HepG2 (cell line): ENCODE measurements around the gene COQ8B. TPM values are rescaled to one million over a fixed set of nuclear protein-coding genes. Genes with fewer than 3 reads are reported as not detected.

Experiments
- ATF1 ChIP-seq: IDR thresholded peaks from 2 replicates; pipeline ENCODE4 v1.6.1; 2016; ENCODE audit warnings: mild to moderate bottlenecking, control low read depth
- CAMTA2 ChIP-seq: sonication (generic); formaldehyde crosslinking; IDR thresholded peaks from 2 replicates; pipeline ENCODE4 v1.4.0; 2020; ENCODE audit warnings: mild to moderate bottlenecking, missing genetic modification reagents, borderline replicate concordance
- CERS6 ChIP-seq: sonication (generic); formaldehyde crosslinking; IDR thresholded peaks from 2 replicates; pipeline ENCODE4 v1.5.0; 2020; ENCODE audit warnings: missing genetic modification reagents
- GRHL1 ChIP-seq: sonication (generic); formaldehyde crosslinking; conservative IDR thresholded peaks from 2 replicates; pipeline ENCODE4 v1.8.0; 2022; ENCODE audit warnings: missing genetic modification reagents
- HNRNPL ChIP-seq: fragments of 200-400 bp; formaldehyde crosslinking; IDR thresholded peaks from 2 replicates; pipeline ENCODE4 v1.6.1; 2017; ENCODE audit warnings: mild to moderate bottlenecking, low read depth, low read length
- ISL2 ChIP-seq: sonication (generic); formaldehyde crosslinking; IDR thresholded peaks from 2 replicates; pipeline ENCODE4 v1.5.0; 2020; ENCODE audit warnings: missing genetic modification reagents
- MEF2D ChIP-seq: sonication (generic); formaldehyde crosslinking; IDR thresholded peaks from 2 replicates; pipeline ENCODE4 v1.5.1; 2020; ENCODE audit warnings: mild to moderate bottlenecking, missing genetic modification reagents
- MIER2 ChIP-seq: IDR thresholded peaks from 2 replicates; pipeline ENCODE4 v1.6.1; 2016; ENCODE audit warnings: missing biosample characterization, missing genetic modification reagents
- MXD4 ChIP-seq: IDR thresholded peaks from 2 replicates; pipeline ENCODE4 v1.6.1; 2016; ENCODE audit warnings: mild to moderate bottlenecking, missing biosample characterization, missing genetic modification reagents
- NR3C1 ChIP-seq: sonication (generic); formaldehyde crosslinking; IDR thresholded peaks from 2 replicates; pipeline ENCODE4 v1.4.0; 2020; ENCODE audit warnings: missing genetic modification reagents
- TARDBP ChIP-seq: sonication (generic); formaldehyde crosslinking; IDR thresholded peaks from 2 replicates; pipeline ENCODE4 v1.8.0; 2022; ENCODE audit warnings: mild to moderate bottlenecking, missing genetic modification reagents
- TEF ChIP-seq: sonication (generic); formaldehyde crosslinking; IDR thresholded peaks from 2 replicates; pipeline ENCODE4 v1.5.0; 2020; ENCODE audit warnings: missing genetic modification reagents
- THYN1 ChIP-seq: sonication (generic); formaldehyde crosslinking; IDR thresholded peaks from 2 replicates; pipeline ENCODE4 v1.8.1; 2023; ENCODE audit warnings: low read depth, mild to moderate bottlenecking, moderate library complexity, missing genetic modification reagents, borderline replicate concordance
- ZBTB44 ChIP-seq: sonication (generic); formaldehyde crosslinking; IDR thresholded peaks from 2 replicates; pipeline ENCODE4 v1.4.0; 2020; ENCODE audit warnings: missing genetic modification reagents
- ZC3H13 ChIP-seq: sonication (generic); formaldehyde crosslinking; IDR thresholded peaks from 2 replicates; pipeline ENCODE4 v1.8.1; 2023; ENCODE audit warnings: mild to moderate bottlenecking, missing genetic modification reagents, moderate library complexity
- ZNF281 ChIP-seq: sonication (generic); formaldehyde crosslinking; IDR thresholded peaks from 2 replicates; pipeline ENCODE4 v1.4.0; 2020; ENCODE audit warnings: missing genetic modification reagents, borderline replicate concordance
- ZNF317 ChIP-seq: sonication (generic); formaldehyde crosslinking; IDR thresholded peaks from 2 replicates; pipeline ENCODE4 v1.5.0; 2020; ENCODE audit warnings: mild to moderate bottlenecking, missing genetic modification reagents
- ZNF704 ChIP-seq: sonication (generic); formaldehyde crosslinking; IDR thresholded peaks from 2 replicates; pipeline ENCODE4 v1.8.1; 2023; ENCODE audit warnings: mild to moderate bottlenecking, inconsistent platforms, moderate library complexity, missing genetic modification reagents, borderline replicate concordance
- polyA plus RNA-seq, 8 experiments: library from polyadenylated mRNA; depleted of rRNA in 3 of 8; stranded (reverse) in 7 of 8; unstranded in 1 of 8; fragments of >200 nt; fragmentation: Illumina TruSeq in 4 of 8; extraction: Trizol in 4 of 8; gene quantifications; 2 replicates each; pipeline versions ENCODE4 v1.2.1 to v1.2.3, GENCODE V29; 2011 to 2016; ENCODE audit warnings: low read depth in 4 of 8, missing spikeins in 1 of 8, mixed read lengths in 1 of 8; ENCODE audit not compliant: insufficient read depth in 1 of 8
- total RNA-seq, 5 experiments: library from RNA; depleted of rRNA; stranded (reverse); fragments of >200 nt; fragmentation: Illumina TruSeq; extraction: Trizol; gene quantifications; 2 replicates each; pipeline ENCODE4 v1.2.3, GENCODE V29; 2016; ENCODE audit warnings: low read depth in 1 of 5

COQ8B gene
- total and polyA plus RNA-seq, 2 of the 13 experiments (the other 11 are each of a cell fraction or from before 2014, with no cell fraction given) = 12.3 to 17.2 TPM

GRCh38 chr19:40716482-40717324, at the start of gene COQ8B, which contains the start of gene ITPKC (continued):
- TF ChIP-seq THYN1 (no peak), ZNF281 (no peak), HNRNPL (no peak), ZNF704 (CRISPR knock-in tag) (no peak), TARDBP (peak; percentile 35; the same call in 1 of the 2 replicates), CAMTA2 (peak; percentile 81; the same call in 1 of the 2 replicates), ATF1 (CRISPR knock-in tag) (peak; percentile 67), TEF (CRISPR knock-in tag) (no peak), NR3C1 (CRISPR knock-in tag) (no peak), MXD4 (CRISPR knock-in tag) (no peak), MEF2D (CRISPR knock-in tag) (0 out of 2 replicates have a peak, but pooled peaks have one; percentile 27), ZC3H13 (CRISPR knock-in tag) (no peak), MIER2 (CRISPR knock-in tag) (0 out of 2 replicates have a peak, but pooled peaks have one; percentile 12), ZNF317 (CRISPR knock-in tag) (0 out of 2 replicates have a peak, but pooled peaks have one; percentile 28), GRHL1 (CRISPR knock-in tag) (no peak), ZBTB44 (CRISPR knock-in tag) (no peak), CERS6 (no peak), ISL2 (CRISPR knock-in tag) (peak; percentile 14; the same call in 1 of the 2 replicates)
